Muscle of leg (tissue), 11 donors: ENCODE results near the gene KCNK17. TPM values are rescaled to one million over a fixed set of nuclear protein-coding genes. Genes with fewer than 3 reads are reported as not detected.

Experiments
- DNase-seq: peaks from one replicate; pipeline ENCODE4 v3.0.0; 2013
- H3K27ac ChIP-seq: one replicate; pipeline ENCODE4 v1.5.1; 2013; ENCODE audit warnings: mild to moderate bottlenecking, low read length, control low read depth
- H3K27me3 ChIP-seq: one replicate; pipeline ENCODE4 v1.6.1; 2013; ENCODE audit warnings: low read length; ENCODE audit not compliant: control insufficient read depth, insufficient read depth
- H3K36me3 ChIP-seq: one replicate; pipeline ENCODE4 v1.6.1; 2013; ENCODE audit warnings: low read length; ENCODE audit not compliant: control insufficient read depth, insufficient read depth
- H3K4me1 ChIP-seq: one replicate; pipeline ENCODE4 v1.6.1; 2013; ENCODE audit warnings: low read length; ENCODE audit not compliant: control insufficient read depth, insufficient read depth
- H3K4me3 ChIP-seq: one replicate; pipeline ENCODE4 v1.5.1; 2013; ENCODE audit warnings: low read length, control low read depth
- H3K9me3 ChIP-seq: replicated peaks from 2 replicates; pipeline ENCODE4 v1.6.1; 2013; ENCODE audit warnings: low read depth, low read length; ENCODE audit not compliant: control insufficient read depth
- WGBS: methylation state at CpG from one replicate; pipeline ENCODE4 v1.1.5; 2013; ENCODE audit warnings: missing lambda C conversion rate; ENCODE audit not compliant: insufficient coverage; 5-methylcytosine and 5-hydroxymethylcytosine counted together
- polyA plus RNA-seq, 8 donors: library from polyadenylated mRNA; unstranded; fragments of 120-200 nt; gene quantifications; one replicate each; pipeline versions ENCODE4 v1.2.1 to v1.2.3, GENCODE V29; 2013; ENCODE audit warnings: inconsistent platforms in 1 of 8, low replicate concordance in 1 of 8; ENCODE audit not compliant: insufficient read length in 8 of 8, insufficient read depth in 1 of 8
- total RNA-seq: library from RNA; stranded (reverse); fragments of 120-200 nt; gene quantifications from one replicate; pipeline ENCODE4 v1.2.4, GENCODE V29; 2013

The KCNK17 gene
- total and polyA plus RNA-seq, 9 donors: 0.08 to 1.3 (median 0.44) TPM; not detected in 4

DNA sequence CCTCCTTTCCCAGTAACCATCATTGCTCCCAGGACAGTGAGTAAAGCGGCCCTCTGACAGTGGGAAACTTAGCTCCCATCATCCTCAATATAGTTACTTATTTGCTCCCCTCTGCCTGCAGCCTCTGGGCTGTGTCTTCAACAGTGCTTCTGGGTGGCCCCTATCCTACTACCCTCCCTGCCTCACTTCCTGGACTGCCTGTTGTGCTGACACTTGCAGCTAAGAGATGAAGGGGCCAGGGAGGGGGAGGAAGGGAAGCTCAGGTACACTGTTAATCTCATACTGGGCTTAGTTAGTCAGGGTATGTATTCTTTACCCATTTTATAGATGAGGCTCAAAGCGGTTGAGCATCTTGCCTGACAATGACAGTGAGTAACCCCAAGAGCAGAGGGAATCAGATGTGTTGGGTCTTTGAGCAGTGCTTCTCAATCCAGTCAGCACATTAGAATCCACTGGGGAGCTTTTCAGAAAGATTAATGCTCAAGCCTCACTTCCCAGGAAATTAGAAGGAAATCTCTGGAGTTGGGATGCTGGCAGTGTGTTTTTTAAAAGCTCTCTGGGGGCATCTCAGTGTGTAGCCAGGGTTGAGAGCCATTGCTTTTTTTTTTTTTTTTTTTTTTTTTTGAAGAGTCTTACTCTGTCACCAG, 57.8 kb downstream of the KCNK17 start:
- WGBS: 38% methylated on average over 1 of the region's 2 CpGs
- DNase-seq: no peak
- Histone ChIP-seq H3K9me3 (peaks cover 3% of the 10 kb centered on the region), H3K4me3 (no peak overlapping the region), H3K27ac (no peak overlapping the region), H3K4me1 (no peaks in the 10 kb centered on the region), H3K27me3 (peaks cover 6% of the 10 kb centered on the region), H3K36me3 (no peaks in the 10 kb centered on the region)

DNA sequence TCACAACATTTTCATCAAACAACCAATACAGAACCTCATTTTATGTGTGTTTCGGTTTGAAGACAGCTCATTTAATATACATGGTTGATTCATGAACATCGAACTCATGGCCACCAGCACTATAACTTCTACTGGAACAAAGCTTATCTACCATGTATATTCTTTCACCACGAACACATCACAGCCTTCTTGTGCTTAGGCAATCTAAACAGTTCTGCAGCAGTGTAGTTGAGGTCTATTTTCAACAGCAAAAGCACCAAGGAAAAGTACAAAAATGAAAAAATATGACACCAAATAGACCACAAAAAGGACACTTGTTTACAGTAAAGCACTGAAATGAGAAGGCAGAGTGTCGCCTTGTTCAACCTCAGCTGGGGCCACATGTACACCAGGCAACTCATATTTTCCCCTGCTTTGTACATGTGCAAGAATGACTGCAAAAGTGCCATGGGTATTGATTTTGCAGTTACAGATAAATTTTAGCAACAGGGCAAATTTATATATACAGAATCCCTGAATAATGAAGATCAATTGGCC, 59.2 kb downstream of the KCNK17 start:
- DNase-seq: no peak
- 90% methylated on average over 2 of the region's 4 CpGs for WGBS
- Histone ChIP-seq H3K4me1 (no peaks in the 10 kb centered on the region), H3K27me3 (peaks cover 4% of the 10 kb centered on the region), H3K36me3 (no peaks in the 10 kb centered on the region), H3K4me3 (no peak overlapping the region), H3K9me3 (peaks cover 3% of the 10 kb centered on the region), H3K27ac (no peak overlapping the region)

DNA sequence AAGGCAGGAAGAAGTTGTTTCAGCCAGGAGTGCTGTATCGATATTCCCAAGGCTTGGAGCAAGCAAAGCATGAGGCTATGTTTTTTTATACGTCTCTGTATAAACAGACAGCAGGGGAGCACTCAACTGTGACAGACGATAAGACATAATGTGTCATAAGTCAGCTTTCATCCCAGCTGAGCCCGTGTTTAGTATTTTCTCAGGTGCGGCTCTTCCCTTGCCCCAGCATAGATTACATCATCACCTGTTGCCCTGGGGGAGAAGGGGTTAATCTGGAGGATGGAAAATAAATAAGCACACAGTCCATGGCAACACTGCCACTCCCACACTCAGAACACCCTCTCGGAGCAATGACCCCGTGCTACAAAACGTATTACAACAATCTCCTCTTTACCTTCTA, 62.8 kb downstream of the KCNK17 start:
- 17% methylated on average over 2 of the region's 8 CpGs for WGBS
- Histone ChIP-seq H3K27ac (no peak overlapping the region), H3K9me3 (peaks cover 3% of the 10 kb centered on the region), H3K36me3 (no peaks in the 10 kb centered on the region), H3K4me1 (no peaks in the 10 kb centered on the region), H3K27me3 (peaks cover 4% of the 10 kb centered on the region), H3K4me3 (no peak overlapping the region)
- DNase-seq: no peak

DNA sequence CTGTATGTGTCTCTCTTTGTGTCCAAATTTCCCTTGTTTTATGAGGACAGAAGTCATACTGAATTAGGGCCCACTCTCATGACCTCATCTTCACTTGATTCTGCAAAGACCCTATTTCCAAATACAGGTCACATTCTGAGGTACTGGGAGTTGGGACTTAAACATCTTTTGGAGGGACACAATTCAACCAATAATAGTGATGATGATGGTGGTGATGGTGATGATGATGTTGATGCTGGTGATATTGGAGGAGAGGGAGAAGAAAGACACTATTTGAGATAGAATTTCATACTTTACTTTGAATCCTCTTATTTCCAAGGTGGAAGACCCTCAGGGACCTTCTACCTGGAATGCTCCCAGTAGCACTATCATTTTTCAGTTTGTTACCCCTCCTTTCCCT, 63.7 kb downstream of the KCNK17 start:
- H3K27ac ChIP-seq: no peak overlapping the region
- no peaks in the 10 kb centered on the region for H3K27me3 ChIP-seq
- no peaks in the 10 kb centered on the region for H3K4me1 ChIP-seq
- H3K4me3 ChIP-seq: no peak overlapping the region
- no peaks in the 10 kb centered on the region for H3K36me3 ChIP-seq
- peaks cover 3% of the 10 kb centered on the region for H3K9me3 ChIP-seq
- no peak for DNase-seq

DNA sequence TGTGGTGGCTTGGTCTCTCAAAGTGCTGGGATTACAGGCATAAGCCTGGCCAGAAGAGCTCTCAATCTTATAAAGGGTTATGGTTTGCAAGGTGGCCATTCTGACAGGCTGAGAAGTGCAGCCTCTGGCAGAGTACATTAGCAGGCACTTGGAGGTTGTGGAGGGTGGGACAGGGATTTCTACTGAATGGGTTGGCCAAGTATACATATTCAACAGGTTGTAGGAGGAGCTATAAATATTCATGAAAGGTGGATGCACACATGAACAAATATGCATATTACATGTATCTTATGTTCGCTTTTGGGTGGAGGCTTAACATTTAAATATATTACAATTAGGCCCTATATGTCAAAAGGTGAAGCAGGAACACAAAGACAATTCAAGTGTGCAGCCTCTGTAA, 64.9 kb downstream of the KCNK17 start:
- H3K4me1 ChIP-seq: no peaks in the 10 kb centered on the region
- no peaks in the 10 kb centered on the region for H3K27me3 ChIP-seq
- no peaks in the 10 kb centered on the region for H3K9me3 ChIP-seq
- no peak overlapping the region for H3K27ac ChIP-seq
- WGBS: no CpG with 5 or more reads among the region's 1 CpG
- no peaks in the 10 kb centered on the region for H3K36me3 ChIP-seq
- DNase-seq: no peak
- no peak overlapping the region for H3K4me3 ChIP-seq

Other genes with a start within 250 kb of the KCNK17 start
- 12.7 TPM for gene SAYSD1, start 199.2 kb downstream of the KCNK17 start, total RNA-seq
- 10 to 100 TPM; 10.1 to 12.9 (median 10.9) TPM for gene SAYSD1, start 199.2 kb downstream of the KCNK17 start, polyA plus RNA-seq
- gene KCNK5, start 84.9 kb downstream of the KCNK17 start, total RNA-seq: 1.5 TPM
- gene KCNK5, start 84.9 kb downstream of the KCNK17 start, polyA plus RNA-seq: 1 to 10 TPM in 5 of 8 donors, under 1 TPM in 3; 0.71 to 2.7 (median 1.3) TPM
- gene KCNK16, start 8.3 kb upstream of the KCNK17 start, total RNA-seq: not detected
- gene KCNK16, start 8.3 kb upstream of the KCNK17 start, polyA plus RNA-seq: under 1 TPM in 2 of 8 donors, not detected in 6; 0.20 to 0.34 TPM